ENCODE measurements around the gene NDUFS6.

The NDUFS6 gene

GRCh38 chr5:1784197-1785050 lies 16.8 kb upstream of the NDUFS6 start:
- DNase-seq (ENCODE audit: low read depth) = no peak
- no peak for TF ChIP-seq CTCF (conservative IDR thresholded peaks at IDR 0.05; ENCODE audit: low read depth, low read length)
- no peak overlapping the region for H3K4me3 ChIP-seq (ENCODE audit: low read length)

GRCh38 chr5:1785062-1785461 lies 16.1 kb upstream of the NDUFS6 start:
- DNase-seq (ENCODE audit: low read depth) = no peak
- no peak overlapping the region for H3K4me3 ChIP-seq (ENCODE audit: low read length)
- TF ChIP-seq CTCF (conservative IDR thresholded peaks at IDR 0.05; ENCODE audit: low read depth, low read length) = no peak

GRCh38 chr5:1785984-1786383 lies 15.2 kb upstream of the NDUFS6 start:
- TF ChIP-seq CTCF (conservative IDR thresholded peaks at IDR 0.05; ENCODE audit: low read depth, low read length) = no peak
- no peak for DNase-seq (ENCODE audit: low read depth)
- no peak overlapping the region for H3K4me3 ChIP-seq (ENCODE audit: low read length)

- TF ChIP-seq CTCF (conservative IDR thresholded peaks at IDR 0.05; ENCODE audit: low read depth, low read length) = no peak
- no peak for DNase-seq (ENCODE audit: low read depth)
- H3K4me3 ChIP-seq (ENCODE audit: low read length) = no peak overlapping the region
These were observed 14.4 kb upstream of the NDUFS6 start for GRCh38 chr5:1786621-1787471.

- TF ChIP-seq CTCF (conservative IDR thresholded peaks at IDR 0.05; ENCODE audit: low read depth, low read length) = no peak
- DNase-seq (ENCODE audit: low read depth) = no peak
- H3K4me3 ChIP-seq (ENCODE audit: low read length) = no peak overlapping the region
These were observed 13.6 kb upstream of the NDUFS6 start for GRCh38 chr5:1787472-1788047.

GRCh38 chr5:1788200-1788599 lies 13.0 kb upstream of the NDUFS6 start:
- no peak for DNase-seq (ENCODE audit: low read depth)

More at GRCh38 chr5:1788200-1788599, 13.0 kb upstream of the NDUFS6 start:
- TF ChIP-seq CTCF (conservative IDR thresholded peaks at IDR 0.05; ENCODE audit: low read depth, low read length) = no peak
- no peak overlapping the region for H3K4me3 ChIP-seq (ENCODE audit: low read length)

Measured in retinal pigment epithelial cell (primary cell).